Left colon (tissue), 2 donors: Measurements from ENCODE around the gene BANP. TPM values are rescaled to one million over a fixed set of nuclear protein-coding genes. Genes with fewer than 3 reads are reported as not detected.

Source experiments
- ATAC-seq: fragments of 200-7000 bp; cut with Tn5 transposase; one replicate; pipeline ENCODE4 v1.9.1; 2020; ENCODE audit warnings: mild to moderate bottlenecking, moderate library complexity
- DNase-seq, 2 donors: peaks; one replicate each; pipeline ENCODE4 v3.0.0-alpha.2; 2020
- intact Hi-C, 2 donors: fragments of 100-400 bp; cut with DNase I in 1 of 2; cut with micrococcal nuclease in 1 of 2; formaldehyde crosslinking; loops; one replicate each; pipeline versions ENCODE4 v1.11.2 to v1.14.0; 2022; cut with DNase I, micrococcal nuclease
- total RNA-seq, 2 donors: library from RNA; stranded (reverse); fragmentation: NEBNext Ultra II Directional; extraction: Animal tissue kit (Norgen Biotek cat#: 25700); gene quantifications; one replicate each; pipeline ENCODE4 v1.2.1, GENCODE V29; 2021
- donor health status: DM: no; HTN: no; CAD: no.
- donor health status: DM: yes; HTN: yes; CAD: no.

Gene BANP
- total RNA-seq, 2 donors from 2014 or later, result 19.5 to 20.2 TPM

DNA sequence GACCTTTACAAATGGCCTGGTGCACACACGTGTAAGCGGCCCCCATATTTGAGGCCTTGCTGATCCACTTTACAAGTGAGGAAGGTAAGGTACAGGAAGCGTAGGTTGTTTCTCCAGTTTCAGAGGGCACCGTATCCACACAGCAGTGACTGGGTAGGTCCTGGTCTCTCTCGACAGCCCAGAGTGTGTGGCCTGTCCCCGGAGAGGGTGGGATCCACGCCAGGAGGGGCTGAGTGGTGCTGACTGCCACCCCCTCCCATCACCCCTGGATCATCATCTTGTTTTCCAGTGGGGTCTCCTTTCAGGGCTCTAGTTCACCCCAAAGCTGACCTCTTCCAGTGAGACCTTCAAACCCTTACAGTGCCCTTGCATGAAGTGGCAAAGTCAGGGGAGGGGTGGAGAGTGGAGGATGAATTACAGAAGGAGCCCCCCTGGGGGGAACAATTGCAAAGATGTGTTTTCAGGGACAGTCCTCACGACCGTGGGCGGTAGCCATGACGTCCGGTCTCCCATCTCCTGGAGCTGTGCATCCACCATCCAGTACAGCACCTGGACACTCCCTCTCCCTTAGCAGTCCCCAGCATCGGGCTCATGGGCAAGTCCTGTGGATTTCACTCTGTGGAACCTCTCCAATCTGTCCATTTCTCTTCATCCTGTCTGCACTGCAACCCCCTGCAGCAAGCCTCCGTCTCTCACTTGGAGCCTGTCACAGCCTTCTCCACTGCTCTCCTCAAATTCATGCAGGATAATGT lies 4.5 kb upstream of the BANP start:
- intact Hi-C loops, result no loop called here
- ATAC-seq (no peak), DNase-seq (no peak)

DNA sequence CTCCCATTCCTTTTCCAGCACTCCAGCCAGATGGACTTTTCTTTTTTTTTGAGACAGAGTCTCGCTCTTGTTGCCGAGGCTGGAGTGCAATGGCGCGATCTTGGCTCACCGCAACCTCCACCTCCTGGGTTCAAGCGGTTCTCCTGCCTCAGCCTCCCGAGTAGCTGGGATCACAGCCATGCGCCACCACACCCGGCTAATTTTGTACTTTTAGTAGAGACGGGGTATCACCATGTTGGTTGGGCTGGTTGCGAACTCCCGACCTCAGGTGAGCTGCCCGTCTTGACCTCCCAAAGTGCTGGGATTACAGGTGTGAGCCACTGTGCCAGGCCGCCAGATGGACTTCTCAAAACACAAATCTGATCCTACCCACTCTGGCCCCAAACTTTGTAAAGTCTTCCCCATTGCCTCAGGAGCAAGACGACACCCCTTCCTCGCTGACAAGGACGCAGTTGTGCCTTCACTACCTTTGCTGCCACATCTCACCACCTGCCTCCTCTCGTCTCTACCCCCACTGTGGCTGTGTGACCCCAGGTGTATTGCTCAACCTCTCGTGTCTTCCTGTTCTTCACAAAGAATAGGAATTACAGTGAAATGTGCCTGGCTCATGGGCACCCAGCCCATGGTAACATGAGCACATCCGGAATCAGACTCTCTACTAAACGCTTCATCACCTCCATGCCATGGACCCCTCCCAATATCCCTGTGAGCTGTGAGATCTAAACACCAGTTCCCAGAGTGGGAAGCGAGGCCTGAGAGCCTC lies 3.7 kb upstream of the BANP start:
- DNase-seq (no peak), ATAC-seq (no peak)
- intact Hi-C loops, result no loop called here

DNA sequence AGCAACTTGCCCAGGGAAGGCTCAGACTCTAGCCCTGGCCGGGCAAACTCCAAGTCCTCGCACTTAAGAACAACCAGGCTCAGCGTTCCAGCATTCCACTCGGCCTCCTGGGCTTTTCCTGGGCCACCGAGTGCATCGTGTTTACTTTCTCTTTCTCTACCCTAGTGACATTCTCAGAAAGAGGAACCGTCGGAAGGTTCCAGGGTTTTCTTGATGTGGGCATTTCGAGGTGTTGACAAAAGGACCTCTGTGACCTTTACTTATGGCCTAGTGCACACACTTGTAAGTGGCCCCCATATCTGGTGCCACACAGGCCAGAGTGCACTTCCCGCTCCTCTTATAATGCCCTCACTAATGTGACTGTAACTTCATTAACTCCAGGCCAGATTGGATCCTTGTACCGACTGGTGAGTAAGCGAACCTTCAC lies 3.1 kb upstream of the BANP start:
- ATAC-seq (no peak), DNase-seq (no peak)
- intact Hi-C loops, result no loop called here

DNA sequence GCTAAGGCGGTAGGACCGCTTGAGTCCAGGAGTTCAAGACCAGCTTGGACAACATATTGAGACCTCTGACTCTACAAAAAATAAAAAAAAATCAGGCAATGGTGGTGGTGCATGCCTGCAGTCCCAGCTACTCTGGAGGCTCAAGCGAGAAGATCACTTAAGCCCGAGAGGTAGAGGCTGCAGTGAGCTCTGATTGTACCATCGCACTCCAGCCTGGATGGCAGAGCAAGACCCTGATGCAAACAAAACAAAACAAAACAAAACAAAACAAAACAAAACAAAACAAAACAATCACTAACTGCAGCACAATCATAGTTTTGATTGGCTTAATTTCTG lies 2.5 kb upstream of the BANP start:
- ATAC-seq (no peak), DNase-seq (no peak)
- intact Hi-C loops, result no loop called here

DNA sequence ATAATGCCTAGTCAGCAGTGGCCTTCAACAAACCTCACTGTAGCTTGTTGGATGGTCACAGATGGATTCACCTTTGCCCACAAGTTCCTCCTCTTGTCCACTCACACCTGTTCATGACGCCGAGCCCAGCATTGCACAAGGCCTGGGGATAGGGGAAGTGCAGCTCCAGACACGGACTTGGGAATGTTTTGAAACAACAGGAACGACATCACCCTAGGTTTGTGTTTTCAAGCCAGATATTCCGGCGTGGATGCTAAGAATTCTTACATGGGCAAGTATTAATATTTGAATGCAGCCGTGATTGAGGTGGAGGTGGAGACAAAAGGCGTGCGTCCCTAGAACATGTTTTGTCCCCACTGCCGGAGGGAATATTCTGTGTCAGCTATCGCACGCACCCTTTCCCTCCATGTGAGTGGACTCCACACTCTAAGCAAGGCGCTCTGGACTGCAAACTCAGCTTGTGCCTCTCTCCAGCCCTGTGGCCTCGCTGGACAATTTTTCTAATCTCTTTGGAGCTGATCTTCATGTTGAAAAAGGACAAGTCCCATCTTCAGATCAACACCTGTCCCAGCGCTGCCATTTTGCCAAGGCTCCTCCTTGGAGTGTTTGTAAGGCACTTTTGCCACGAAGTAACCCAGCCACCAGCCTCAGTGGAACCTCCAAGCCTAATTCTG lies 2.0 kb upstream of the BANP start:
- DNase-seq, result no peak
- ATAC-seq, result no peak
- intact Hi-C loops, result no loop called here

DNA sequence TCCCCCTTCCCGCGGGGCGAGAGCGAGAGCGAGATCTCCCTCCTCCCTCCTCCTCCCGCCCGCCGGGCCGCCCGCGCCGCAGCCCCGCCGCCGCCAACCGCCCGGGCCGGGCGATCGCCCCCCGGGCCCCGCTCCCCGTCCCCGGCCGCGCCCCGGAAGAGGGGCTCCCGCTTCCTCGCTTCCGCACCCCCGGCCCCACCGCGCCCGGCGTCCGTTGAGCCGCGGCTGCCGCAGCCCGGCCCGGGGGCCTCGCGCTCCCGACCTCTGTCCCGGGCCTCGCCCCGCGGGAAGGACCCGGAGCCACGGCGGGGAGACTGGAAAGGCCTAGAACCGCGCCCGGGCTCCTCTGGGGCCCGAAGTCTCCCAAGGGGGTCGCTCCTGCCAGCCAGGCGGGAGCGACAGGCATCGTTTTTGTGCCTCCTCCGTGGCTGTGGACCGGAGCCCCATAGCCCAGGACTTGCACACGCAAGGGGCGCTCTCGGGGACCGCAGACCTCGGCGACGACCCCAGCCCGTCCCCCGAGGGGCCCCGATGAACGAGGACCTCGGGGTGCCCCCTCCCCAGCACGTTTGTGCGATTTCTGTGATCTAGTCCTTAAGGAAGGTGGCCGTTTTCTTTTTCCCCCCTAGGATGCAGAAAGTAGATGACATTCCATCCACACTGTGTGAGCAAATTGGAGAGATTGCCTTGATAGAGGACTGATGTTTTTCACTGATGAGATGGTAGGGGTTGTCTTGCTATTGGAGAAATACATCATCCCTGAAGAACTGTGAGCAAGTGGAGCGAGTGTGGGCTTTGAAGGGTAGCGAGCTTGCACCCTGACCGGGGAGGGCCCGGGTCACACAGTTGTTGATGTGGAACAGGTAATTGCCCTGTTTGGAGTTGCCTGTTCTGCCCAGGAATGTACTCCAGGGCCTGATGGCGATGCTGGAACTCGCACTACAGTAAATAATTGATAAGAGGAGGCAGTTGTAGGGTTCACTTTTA lies 611 bp downstream of the BANP start:
- intact Hi-C loops, result no loop called here
- ATAC-seq, result peak; percentile 3
- peak in 1 of 2 donors; percentile 63 for DNase-seq

DNA sequence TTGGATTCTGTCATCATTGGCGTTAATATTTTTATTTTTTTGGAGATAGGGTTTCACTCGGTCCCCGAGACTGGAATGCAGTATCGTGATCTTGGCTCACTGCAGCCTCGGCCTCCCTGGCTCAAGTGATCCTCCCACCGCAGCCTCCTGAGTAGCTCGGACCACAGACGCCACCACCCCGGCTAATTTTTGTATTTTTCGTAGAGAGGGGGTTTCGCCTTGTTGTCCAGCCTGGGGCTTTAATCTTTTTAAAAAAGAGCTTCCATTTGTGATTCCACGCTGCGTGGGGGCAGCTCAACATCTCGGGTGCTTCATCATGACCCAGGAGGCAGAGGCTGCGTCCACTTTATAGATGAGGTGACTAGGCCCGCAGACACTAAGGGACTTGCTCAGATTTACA lies 1.5 kb downstream of the BANP start:
- intact Hi-C loops, result no loop called here
- DNase-seq, result no peak
- ATAC-seq, result no peak

DNA sequence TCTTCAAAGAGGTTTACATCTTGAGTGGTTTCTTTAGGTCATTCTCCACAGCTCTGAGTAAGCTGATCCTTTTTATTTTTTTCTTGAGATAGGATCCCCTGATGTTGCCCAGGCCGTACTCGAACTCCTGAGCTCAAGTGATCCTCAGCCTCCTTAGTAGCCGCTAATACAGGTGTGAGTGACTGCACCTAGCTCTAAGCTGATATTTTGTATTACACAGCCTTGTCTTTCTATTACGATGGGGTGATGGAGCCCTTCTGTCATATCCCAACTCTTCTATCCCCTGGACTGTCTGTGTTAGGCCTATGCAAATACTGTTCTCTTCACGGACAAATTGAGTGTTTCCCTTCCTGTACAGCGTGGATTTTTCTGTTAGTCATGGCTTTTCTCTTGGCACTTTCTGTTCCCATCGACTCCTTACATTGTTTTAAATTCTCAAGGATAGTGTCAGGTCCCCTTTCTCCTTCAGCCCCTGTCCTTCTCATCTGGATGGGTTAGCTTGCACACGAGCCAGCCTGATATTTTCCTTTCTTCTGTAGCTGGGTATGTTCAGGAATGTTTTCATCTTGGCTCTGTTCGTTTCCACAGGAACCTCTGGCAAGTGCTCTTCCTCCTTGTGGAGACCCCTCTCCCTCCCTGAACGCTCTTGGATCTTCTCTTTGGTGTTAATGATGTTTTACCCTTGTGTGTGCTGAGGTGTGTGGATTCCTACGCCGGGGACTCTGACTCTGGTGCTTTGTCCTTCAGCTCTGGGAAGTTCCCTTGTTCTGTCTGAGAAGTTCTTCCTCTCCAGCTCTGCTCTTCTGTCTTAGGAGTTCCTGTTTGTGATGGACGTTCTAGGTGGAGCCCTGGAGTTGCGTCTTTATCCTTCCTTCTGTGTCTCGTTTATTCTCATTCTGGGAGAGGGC lies 2.3 kb downstream of the BANP start:
- ATAC-seq (no peak), DNase-seq (no peak)
- intact Hi-C loops, result no loop called here

DNA sequence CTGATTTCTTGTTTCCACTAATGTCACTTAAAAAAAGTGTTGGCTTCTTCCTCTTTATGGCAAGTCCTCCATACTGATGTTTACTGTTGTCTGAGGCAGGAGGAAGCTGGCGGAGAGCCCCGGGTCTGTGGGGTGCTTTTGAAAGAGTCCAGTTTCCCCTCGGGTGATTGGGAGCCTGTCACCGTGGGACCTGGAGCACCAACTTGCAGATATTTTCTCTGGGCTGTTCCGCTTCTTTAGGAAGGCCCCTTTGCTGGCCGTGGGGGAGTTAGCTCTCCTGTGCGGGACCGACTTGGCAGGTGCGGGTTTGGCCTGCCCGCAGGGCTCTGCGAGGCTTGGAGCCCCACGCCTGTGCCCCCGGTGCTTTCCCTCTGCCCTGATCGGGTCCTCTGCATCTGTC lies 3.1 kb downstream of the BANP start:
- DNase-seq, result no peak
- no peak for ATAC-seq
- intact Hi-C loops, result no loop called here

DNA sequence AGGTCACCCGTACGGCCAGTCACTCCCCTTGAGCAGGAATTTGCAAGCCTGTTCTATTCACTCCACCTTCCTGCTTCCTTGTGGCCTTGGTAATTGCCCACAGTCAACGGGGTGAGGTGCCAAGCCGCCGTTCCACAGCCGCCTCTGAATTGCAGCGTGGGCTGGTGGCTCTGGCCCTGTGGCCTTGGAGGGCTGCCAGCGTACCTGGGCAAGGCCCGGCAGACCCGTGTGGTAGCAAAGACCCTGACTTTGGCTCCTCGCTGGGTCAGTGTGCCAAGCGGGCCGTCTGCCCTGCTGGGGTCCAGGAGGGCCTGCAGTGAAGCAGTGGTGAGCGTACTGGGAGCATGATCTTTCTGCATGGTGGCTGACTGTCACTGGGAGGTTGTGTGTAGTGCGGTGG lies 3.6 kb downstream of the BANP start:
- ATAC-seq (peak; percentile 26), DNase-seq (peak in 1 of 2 donors; percentile 48)
- intact Hi-C loops, result no loop called here

DNA sequence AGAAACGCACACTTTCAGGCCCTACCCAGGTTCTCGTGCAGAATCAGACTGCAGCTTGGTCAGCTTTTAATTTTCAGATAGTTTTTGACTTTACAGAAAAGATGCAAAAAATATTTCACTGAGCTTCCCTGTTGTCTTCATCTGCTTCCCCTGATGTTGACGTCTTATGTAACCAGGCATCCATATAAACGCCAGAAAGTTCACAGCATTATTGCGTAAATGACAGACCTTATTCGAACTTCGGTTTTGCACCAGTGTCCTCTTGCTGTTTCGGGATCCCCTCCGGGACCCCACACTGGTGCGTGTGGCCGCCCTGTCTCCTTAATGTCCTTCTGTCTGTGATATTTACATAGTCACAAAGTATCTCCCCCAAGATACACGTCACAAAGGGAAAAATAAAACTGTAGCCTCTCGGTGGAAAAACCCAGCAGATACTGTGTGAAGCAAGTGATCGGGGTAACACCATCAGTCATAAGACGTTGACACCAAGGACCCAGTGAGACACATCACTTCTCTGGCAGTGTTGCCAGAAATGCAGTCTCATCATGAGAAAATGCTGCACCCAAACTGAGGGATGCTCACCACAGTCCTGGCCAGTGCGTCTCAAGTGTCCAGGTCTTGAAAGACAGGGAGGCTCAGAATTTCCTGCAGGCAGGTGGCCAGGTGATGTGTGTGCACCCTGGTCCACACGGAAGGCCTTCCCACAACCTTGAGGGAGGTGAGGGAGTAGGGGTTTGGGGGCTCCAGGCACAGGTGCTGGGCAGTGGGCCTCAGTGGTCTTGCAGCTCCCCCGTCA lies 4.3 kb downstream of the BANP start:
- no peak for DNase-seq
- intact Hi-C loops, result no loop called here
- ATAC-seq, result no peak

DNA sequence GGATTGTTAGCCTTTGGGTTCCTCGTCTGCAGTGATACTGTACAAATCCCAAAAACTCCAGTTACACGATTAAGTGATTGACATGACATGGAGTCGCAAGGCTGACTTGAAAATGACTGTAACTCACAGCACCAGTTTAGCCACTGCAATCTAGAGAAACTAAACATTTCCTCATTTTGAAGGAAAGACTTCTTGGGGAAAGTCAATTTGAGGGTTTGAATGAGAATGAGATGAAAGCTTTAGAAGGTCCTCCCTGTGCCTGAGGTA lies 4.8 kb downstream of the BANP start:
- DNase-seq (no peak), ATAC-seq (no peak)
- intact Hi-C loops, result no loop called here

DNA sequence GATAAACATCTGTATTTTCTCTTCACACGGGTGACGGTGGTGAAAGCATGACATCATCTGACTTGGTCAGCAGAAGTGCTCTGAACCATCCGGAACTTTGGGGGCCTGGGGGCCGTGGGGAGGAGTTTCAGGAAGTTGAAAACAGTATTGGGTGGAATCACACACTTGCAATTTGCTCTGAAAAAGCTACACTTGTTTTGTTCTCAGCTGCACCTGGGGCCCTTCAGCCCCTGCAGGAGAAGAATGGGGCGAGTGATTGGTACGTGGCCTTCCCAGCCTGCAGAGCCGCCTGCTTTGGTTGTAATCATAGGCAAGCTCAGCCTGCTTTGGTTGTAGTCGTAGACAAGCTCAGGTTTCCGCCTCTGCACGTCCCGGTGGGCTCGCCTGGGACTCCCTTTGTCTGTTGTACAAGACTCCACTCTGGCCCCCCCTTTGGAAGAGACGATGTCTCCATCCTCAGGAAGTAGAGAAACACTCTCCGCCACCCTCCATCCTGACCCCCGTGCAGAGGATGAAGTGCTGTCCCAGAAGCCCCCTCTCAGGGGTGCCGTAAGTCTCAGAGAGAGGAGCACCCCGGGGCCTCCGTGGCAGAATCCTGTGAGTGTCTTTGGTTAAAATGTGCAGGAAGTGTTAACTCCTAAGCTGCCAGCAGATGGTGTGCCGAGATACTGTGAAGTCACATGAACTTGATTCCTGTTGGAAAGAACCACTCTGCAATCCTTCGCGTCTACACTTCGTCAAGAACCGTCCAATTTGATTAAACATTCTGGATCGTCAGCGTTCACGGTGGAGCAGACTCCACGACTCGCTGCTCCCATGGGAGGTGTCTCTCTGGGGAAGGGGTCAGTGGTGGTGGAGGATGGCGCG lies 5.4 kb downstream of the BANP start:
- DNase-seq, result peak; percentile 55 to 63
- intact Hi-C loops, result no loop called here
- no peak for ATAC-seq

DNA sequence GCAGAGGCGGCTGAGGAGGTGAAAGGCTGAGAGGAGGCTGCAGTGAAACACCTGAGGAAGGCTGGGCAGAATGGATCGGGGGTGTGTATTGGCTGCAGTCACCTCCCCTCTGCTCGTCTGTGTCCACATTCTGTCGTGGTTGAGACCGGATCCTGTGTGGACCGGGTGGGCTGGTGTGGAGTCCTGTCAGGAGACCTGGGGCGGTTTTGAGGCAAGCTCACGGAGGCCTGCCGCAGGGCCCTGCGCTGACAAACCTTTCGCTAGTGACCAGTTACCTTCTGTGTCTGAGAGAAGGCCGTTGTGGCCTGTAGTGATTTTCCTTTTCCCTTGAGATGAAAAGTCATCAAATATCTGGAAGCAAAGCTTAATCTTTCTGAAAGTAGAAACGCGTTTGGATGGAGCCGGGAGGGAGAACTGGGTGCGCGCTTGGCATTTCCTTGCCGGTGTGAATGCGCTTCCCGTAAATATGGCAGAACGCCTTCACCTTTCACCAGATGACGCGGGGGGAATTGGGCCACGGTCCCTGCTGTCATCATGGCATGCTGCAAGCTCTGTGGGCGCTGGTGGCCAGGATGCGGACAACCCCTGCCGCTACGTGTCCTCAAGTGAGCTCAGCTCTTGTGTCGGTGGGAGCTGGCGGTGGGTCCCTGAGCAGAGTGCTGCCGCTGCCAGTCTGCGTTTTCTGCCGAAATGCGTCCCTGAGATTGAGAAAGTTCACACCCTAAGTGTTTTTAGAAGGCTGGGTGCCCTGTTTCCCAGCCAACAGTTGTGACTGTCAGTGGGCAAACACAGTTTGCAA lies 6.3 kb downstream of the BANP start:
- no peak for DNase-seq
- intact Hi-C loops, result no loop called here
- no peak for ATAC-seq

DNA sequence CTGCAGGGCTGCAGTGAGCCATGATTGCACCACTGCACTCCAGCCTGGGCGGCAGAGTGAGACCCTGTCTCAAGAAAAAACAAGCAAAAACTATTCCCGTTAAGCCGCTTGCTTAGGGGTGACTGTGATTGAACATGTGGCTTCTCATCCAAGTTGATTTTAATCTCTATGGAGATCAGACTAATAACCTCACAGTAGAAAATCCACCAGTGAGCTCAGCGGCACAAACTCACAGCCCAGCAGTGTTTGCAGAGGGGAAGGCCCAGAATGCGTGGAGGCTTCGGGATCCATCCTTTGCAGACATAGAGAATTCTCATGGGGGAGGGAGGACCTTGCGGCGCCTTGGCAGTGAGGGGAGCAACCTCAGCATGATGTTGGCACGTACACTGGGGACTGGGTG lies 7.4 kb downstream of the BANP start:
- intact Hi-C loops, result no loop called here
- DNase-seq, result no peak
- ATAC-seq, result no peak
